Left lobe of liver (tissue), 2 donors: ENCODE data around the gene SOD2. TPM values are rescaled to one million over a fixed set of nuclear protein-coding genes. Genes with fewer than 3 reads are reported as not detected.
A peak's percentile ranks its signal among the peaks of the same experiment; 100 is the strongest.
"Not testable (repeated sequence)": the region's sequence is repeated elsewhere in the genome, so short reads cannot be mapped to it uniquely, and the experiment has no call there.

ENCODE experiments used
- ATAC-seq: fragments of 200-7000 bp; cut with Tn5 transposase; one replicate; pipeline ENCODE4 v1.9.1; 2020; ENCODE audit warnings: mild to moderate bottlenecking, moderate library complexity
- DNase-seq: peaks from one replicate; pipeline ENCODE4 v3.0.0-alpha.2; 2020; ENCODE audit warnings: low spot score
- total RNA-seq: library from RNA; stranded (reverse); gene quantifications from one replicate; pipeline ENCODE4 v1.2.1, GENCODE V29; 2021
- donor health status: DM: no; HTN: no; CAD: no; lungs with moderate emphysema.
- donor health status: DM: no; HTN: yes; CAD: no.

The SOD2 gene
- total RNA-seq, 1 donor from 2014 or later = 608 TPM

DNA sequence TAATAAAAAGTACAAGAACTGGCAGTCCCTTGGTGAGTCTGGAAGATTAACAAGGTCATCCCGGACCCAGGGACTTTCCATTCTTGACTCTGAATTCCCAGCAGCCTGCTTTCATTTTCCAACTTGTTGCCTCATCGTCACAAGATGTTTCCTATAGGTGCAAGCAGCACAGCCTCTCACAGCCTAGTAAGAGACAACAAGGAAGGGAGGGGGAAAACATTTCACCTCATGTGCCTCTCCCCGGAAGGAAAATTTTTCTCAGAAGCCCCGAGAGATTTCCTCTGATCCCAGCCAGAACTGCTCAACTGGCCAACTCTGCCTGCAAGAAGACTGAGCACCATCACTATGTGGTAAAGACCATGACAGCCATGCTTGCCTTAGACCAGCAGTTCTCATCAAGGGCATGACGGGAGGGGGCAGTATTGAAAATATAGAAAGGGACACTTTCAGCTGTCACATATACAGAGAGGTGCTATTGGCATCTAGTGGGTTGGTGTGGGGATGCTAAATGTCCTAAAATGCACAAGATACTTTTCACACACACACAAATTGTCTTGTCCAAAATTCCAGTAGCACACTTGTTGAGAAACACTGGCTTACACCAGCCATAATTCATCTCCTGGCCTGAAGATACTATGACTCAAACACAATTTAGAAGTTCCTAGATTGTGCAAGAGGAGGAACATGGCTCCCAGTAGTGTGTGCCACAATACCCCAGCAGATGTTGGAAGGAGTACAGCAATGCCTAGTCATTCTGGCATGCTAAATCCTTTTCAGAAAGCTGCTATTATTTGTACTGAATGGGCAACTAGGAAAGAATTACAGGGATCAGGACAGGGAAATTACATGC lies 23.4 kb upstream of the SOD2 start:
- DNase-seq (no peak), ATAC-seq (peak; percentile 88)

DNA sequence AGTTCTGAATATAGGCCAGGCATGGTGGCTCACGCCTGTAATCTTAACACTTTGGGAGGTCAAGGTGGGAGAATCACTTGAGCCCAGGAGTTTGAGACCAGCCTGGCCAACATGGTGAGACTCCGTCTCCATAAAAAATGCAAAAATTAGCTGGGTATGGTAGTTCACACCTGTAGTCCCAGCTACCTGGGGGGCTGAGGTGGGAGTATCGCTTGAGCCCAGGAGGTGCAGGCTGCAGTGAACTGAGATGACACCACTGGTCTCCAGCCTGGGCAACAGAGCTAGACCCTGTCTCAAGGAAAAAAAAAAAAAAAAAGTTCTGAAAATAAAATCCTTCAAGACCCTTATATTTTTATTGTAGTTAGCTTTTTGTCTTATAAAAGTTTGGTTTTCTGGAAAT lies 22.6 kb upstream of the SOD2 start:
- DNase-seq (no peak), ATAC-seq (no peak)

DNA sequence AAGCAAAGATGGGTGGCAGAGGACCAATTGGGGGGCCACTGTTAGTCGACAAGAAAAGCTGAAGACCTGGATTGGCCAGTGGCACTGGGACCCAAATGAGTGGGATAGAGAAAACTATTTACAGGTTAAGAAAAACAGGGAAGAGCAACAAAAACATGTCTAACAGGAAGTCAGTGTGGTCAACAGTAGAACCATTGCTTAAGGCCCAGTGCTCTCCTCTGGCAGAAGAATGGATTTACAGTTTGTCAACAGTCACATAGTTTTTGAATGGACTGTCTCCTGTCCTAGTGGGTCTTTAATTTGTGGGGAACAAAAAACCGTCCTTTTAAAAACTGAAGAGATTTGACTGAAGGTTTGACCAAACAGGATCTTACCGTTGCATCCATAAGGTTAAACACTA lies 22.1 kb upstream of the SOD2 start:
- no peak for ATAC-seq
- DNase-seq = no peak

DNA sequence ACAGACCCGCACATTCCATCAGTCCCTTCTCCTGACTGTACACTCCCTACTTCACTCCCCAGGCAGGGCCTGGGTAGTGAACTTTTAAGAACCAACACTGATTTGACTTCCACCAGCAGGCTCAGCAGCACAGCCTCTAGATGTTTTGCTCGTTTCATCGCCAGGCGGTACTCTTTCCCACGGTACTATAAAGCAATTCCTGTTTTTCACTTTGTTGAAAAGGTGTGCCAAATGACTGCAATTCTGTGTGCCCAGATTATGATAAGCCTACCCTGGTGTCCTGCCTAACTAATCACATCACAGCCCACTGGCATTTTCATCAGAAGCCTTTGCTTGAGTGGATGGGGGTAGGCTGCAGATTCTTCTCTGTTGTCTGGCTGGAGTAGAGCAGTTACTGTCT lies 21.4 kb upstream of the SOD2 start:
- no peak for DNase-seq

DNA sequence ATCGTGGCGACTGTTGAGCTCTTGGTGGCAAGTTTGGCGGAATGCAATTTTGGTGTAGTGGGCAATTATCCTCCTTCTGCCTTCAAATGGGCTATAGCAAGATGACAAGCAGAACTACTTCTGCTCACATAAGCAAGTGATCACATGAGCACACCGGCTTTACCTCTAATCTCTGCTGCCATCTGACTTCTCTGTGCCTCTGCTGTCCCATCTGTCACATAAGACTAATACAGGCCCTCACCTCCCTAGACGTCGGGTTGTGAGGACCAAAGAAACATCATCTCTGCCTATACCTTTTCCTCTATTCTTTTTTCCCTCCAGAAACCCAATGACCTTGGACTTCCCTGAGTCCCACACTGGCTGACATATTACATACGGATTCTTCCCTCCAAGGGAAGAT lies 20.9 kb upstream of the SOD2 start:
- no peak for DNase-seq
- ATAC-seq = no peak

More for the DNA sequence above, 21.4 kb upstream of the SOD2 start:
- no peak for ATAC-seq

DNA sequence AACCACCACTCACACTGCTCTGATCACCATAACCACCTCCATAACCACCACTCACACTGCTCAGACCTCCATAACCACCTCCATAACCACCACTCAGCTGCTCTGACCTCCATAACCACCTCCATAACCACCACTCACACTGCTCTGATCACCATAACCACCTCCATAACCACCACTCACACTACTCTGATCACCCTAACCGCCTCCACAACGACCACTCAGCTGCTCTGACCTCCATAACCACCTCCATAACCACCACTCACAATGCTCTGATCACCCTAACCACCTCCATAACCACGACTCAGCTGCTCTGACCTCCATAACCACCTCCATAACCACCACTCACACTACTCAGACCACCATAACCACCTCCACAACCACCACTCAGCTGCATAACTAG lies 19.3 kb upstream of the SOD2 start:
- DNase-seq = not testable (repeated sequence)

DNA sequence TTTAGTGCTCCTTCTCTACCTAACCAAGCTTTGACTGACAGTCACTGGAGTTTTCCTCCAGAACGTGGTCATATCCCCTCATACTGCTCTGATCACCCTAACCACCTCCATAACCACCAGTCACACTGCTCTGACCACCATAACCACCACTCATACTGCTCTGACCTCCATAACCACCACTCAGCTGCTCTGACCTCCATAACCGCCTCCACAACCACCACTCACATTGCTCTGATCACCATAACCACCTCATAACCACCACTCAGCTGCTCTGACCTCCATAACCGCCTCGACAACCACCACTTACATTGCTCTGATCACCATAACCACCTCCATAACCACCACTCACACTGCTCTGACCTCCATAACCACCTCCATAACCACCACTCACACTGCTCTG lies 17.6 kb upstream of the SOD2 start:
- ATAC-seq = not testable (repeated sequence)

More for the DNA sequence above, 19.3 kb upstream of the SOD2 start:
- ATAC-seq = not testable (repeated sequence)

DNA sequence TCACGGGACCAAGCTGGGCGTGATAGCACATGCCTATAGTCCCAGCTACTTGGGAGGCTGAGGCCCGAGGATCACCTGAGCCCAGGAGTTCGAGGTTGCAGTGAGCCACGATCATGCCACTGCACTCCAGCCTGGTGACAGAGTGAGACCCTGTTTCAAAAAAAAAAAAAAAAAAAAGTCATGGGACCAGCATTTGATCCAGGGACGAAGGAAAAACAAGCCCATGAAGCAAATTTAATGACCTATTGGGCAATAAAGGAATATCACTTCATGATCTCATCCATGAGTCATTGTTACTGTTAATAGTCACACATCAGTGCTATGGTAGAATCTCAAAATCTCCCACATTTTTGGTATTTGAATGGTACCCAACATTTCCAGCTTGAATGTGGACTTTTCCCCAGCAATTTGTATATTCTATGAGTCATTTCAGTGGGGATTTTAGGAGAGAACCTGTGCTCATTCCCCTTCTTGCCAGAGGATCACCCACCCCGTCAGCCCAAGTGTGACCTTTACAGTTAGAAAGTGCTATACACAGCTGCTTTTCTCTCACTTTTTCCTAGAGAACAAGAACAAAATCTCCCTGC lies 8.5 kb upstream of the SOD2 start:
- ATAC-seq (peak; percentile 49), DNase-seq (no peak)

More for the DNA sequence above, 17.6 kb upstream of the SOD2 start:
- DNase-seq = not testable (repeated sequence)

DNA sequence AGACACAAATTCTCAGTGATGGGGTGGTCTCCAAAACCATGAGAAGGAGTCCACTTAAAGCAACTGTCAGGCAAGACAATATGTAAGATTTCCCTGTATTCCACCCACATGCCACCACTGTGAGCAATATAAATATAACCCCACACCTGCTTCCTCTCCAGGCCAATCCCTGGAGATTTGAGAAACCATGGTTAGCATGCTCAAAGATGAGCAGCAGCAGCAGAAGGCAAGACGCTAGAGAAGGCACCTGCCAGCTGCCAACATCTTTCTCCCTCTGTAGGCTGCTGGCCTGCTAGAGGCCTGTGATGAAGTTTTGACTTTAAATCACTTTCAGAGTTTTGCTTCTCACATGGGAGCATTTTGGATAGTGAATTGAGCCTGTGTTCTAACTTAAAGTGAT lies 7.9 kb upstream of the SOD2 start:
- DNase-seq = no peak
- ATAC-seq = peak; percentile 18

DNA sequence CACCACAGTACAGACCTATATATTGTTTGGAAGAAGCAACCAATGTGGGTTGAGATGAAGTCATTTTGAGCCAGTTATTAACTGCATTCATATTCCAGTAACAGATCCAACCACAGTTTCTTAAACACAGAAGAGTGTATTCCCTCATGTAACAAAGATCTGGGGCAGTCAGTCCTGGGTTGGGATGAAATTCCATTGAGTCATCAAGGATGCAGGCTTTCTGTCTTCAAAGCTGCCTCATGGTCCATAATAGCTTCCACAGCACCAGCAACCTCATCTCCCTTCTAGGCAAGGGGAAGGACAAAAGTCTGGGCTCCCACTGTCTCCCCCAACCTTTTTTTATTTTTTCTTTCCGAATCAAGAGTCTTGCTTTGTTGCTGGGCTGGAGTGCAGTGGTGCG lies 2.9 kb upstream of the SOD2 start:
- no peak for ATAC-seq
- DNase-seq = no peak

DNA sequence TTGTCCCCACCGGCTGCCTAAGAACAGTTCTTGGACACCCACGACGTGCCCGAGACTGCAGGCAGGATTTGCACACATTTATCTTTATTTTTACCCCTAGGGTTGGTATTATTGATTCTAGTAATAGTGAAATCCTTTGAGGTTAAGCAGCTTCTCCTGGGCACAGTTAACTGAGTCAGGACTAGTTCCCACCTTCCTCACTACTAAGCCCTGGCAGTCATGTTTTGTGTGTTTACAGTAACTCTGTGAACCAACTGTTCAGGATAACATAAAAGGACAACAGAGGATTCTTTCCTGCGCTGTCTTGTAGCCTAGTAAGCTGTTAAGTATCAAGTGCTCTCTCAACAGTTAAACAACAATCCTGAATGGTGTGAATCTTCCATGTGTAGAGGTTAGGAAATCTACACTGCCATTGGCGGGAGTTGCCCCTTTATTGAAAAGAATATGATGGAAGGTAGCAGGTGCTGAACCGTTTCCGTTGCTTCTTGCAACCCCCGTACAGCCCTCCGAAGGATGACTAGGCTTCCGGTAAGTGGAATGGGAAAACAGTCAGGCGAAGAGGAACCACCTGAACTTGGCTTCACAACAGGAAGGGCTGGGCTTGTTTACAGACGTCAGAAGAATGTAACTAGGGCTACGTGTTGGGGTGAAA lies 979 bp upstream of the SOD2 start:
- peak; percentile 25 for ATAC-seq
- DNase-seq = peak; percentile 67

DNA sequence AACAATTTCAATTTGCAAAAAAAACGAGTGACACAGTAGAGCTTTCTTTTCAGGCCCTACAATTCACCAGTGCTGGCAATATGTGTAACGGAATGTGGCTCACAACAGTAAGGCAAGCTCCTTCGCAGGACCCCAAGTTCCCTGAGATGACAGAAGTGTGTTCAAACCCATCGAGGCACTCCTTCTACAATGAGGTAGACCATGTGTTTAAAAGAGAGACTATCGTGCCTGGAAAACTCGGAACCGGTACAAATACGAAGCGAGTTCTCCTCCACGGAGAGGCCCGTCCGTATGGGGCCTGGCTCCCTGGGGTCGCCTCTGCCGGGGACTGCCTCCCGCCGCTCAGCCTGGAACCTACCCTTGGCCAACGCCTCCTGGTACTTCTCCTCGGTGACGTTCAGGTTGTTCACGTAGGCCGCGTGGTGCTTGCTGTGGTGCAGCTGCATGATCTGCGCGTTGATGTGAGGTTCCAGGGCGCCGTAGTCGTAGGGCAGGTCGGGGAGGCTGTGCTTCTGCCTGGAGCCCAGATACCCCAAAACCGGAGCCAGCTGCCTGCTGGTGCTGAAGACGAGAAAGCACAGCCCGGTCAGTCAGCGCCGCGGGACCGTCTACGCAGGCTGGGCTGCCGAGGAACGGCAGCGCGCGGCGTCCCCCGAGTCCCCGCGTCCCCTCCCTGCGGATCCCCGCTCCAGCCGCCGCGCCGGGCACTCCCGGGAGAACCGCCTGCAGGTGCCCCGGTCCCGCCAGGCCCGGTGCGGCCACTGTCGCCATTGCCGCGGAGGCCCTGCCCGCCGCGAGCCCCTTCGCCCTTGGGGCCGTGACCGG lies 526 bp downstream of the SOD2 start:
- peak; percentile 67 for DNase-seq

DNA sequence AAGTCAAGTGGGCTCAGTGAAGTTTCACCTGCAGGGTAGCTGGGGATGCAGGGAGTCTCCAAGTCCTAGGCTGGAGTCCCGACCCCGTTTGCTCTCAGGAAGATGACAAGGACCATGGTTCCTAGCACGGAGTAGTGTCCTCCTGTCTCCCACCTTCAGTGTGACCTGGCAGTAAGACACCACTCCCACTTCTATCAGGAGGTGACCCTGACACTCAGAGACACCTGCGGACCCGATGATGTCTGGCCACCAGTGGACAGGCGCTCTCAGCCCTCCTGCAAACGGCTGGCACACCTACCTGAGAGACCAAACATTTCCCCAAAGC lies 1.1 kb downstream of the SOD2 start:
- no peak for DNase-seq

More for the DNA sequence above, 526 bp downstream of the SOD2 start:
- ATAC-seq = peak; percentile 28

DNA sequence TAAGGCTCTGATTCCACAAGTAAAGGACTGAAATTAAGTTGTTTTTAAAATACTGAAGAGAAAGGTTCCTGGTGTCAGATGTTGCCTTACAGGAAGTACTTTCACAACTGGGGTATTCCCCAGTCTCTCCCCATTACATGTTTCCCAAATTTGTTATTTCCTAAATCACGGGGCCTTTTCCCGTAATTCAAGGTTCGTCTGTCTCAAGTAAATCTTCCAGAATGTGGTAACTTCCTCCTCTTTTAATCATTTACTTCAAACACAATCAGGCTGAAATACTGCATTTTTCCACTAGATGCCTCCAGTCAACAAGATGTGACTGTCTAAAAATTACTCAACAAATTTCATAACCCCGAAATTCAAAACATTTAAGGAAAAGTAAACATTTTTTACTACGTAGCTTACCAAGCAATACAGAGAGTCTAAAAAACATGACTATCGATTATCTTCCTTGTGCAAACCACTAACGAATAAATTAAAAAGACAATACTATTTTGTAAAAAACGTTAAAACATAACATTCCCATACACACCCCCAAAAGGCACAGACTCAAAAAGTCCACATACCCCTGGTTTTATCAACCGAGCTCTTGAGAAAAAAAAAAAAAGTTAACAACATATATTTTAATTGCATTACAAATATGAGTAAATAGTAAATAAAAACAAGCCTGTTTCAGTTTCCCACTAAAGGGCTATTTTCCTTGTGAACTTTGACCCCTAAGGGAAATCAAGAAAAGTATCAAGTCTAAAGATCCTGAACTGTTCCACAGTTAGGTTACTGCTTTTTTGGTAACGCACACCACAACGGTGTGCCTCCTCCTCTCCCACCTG lies 1.7 kb downstream of the SOD2 start:
- ATAC-seq = peak; percentile 6
- no peak for DNase-seq

More for the DNA sequence above, 1.1 kb downstream of the SOD2 start:
- no peak for ATAC-seq

DNA sequence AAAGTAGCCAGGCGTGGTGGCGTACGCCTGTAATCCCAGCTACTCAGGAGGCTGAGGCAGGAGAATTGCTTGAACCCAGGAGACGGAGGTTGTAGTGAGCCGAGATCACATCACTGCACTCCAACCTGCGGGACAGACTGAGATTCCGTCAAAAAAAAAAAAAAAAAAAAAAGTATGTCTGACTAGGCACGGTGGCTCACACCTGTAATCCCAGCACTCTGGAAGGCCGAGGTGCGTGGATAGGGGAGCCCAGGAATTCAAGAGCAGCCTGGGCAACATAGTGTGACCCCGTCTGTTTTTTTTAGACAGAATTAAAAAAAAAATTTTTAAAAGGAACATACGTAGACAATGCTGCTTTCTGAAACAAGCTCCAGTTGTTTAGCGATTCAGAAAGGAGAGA lies 2.9 kb downstream of the SOD2 start:
- not testable (repeated sequence) for ATAC-seq

DNA sequence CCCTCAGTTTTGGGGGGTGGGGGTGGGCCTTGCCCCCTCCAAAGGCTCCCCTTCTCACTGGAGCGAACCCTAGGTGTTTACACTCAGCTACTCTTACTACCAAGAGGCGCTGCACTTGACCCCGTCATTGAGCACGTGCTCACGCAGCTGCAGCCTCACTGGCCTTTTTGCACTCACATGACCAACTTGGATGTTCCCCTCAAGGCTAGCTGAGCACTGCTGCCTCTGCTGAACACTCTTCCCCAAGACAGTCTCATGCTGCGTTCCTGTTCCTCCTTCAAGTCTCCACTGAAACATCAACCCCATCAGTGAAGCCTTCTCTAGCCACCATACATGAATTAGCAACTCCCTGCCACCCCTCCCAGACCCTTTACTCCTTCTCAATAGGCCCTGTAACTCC lies 4.0 kb downstream of the SOD2 start:
- ATAC-seq (no peak), DNase-seq (no peak)

More for the DNA sequence above, 2.9 kb downstream of the SOD2 start:
- not testable (repeated sequence) for DNase-seq

DNA sequence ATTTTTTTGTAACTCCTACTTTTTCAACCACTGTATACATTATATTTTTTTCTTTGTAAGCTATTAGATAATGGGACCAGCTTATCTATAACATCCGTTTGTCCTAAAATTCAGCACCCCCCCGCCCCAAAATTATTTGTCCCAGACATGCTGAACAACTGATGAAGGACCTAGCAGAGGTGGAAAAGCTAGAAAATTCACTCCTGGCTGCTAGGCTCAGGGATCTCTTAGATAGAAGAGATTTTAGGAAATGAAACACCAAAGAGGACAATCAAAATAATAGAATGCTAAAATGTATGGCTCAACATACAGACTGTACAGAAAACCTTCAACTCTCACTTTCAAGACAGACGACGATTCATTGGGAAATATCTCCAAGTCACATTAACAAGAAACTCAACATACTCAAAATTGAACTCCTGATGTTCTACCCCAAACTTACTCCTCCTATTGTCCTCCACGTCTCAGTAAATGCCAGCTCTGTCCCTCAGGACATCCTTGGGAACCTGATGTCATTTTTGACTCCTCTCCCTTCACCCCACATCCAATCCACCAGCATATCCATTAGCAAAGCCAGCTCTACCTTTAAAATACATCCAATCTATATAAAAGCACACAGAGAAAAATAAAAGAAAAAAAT lies 4.7 kb downstream of the SOD2 start:
- ATAC-seq (no peak), DNase-seq (no peak)

DNA sequence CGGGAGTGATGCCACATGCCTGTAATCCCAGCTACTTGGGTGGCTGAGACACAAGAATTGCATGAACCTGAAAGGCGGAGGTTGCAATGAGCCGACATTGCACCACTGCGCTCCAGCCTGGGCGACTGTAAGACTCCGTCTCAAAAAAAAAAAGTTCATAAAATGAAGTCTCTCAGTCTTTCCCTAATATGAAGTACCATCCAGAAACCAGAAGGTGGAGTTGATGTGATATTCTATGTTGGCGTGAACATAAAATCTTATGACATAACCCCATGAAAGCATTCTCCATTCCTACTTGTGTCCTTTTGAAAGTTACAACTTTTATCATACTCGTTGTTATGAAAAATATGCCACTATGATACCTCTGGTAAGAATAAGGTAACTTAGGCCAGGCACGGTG lies 5.7 kb downstream of the SOD2 start:
- ATAC-seq = no peak
- no peak for DNase-seq

DNA sequence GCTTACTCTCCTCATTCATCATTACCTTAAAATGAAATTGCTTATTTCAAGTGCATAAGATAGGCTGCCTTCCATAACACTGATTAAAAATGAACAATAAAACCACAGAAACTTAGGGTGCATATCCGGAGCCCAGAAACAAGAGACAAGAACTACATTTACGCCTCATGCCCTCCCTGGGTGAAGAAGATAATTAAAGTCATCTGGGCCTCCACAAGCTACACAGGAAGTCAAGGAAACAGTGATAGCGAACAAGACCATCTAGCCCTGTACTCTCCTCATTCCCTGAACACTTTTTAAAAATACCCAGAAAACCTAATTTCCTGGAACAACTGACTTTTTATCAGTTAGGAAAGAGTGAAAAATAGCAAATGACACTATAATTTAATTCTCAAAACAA lies 6.3 kb downstream of the SOD2 start:
- no peak for ATAC-seq
- no peak for DNase-seq

DNA sequence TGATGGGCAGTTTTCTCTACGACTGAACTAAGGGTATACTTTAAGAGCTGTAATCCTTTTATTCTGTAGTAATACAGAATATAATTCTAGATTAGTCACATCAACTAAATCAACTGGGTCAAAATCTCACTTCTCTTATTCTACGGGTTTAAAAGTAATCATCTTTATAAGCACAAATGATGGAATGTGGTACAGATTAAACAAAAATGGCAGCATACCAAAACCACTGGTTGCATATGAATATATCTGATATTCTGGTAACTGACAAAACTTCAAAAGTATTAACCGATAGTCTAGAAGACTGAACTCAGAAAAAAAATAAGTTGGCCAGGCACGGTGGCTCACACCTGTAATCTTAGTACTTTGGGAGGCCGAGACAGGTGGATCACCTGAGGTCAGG lies 7.0 kb downstream of the SOD2 start:
- ATAC-seq = no peak
- DNase-seq = no peak
